H1 (cell line): ENCODE results near the gene C1S. TPM values are rescaled to one million over a fixed set of nuclear protein-coding genes. Genes with fewer than 3 reads are reported as not detected.

Experiments
- CREB1 ChIP-seq: IDR thresholded peaks from 2 replicates; pipeline ENCODE4 v1.6.1; 2012; ENCODE audit warnings: inconsistent platforms
- EGR1 ChIP-seq: IDR thresholded peaks from 2 replicates; pipeline ENCODE4 v1.6.1; 2011; ENCODE audit warnings: low read depth, low read length, borderline replicate concordance
- JUND ChIP-seq: IDR thresholded peaks from 2 replicates; pipeline ENCODE4 v1.6.1; 2011; ENCODE audit warnings: mild to moderate bottlenecking, improper control_type of control experiment, low read length
- SIN3A ChIP-seq, 2 experiments: IDR thresholded peaks in 1 of 2; conservative IDR thresholded peaks in 1 of 2; 2 replicates each; pipeline ENCODE4 v1.6.1; 2011 to 2012; ENCODE audit warnings: low read length in 2 of 2, improper control_type of control experiment in 1 of 2, low read depth in 1 of 2, mild to moderate bottlenecking in 1 of 2
- polyA plus RNA-seq, 7 experiments: library from polyadenylated mRNA; depleted of rRNA in 3 of 7; stranded (reverse) in 5 of 7; unstranded in 2 of 7; fragments of >200 nt in 5 of 7; fragments of 200-250 nt in 2 of 7; gene quantifications; 1 replicate in 5 of 7; 2 replicates in 1 of 7; 4 replicates in 1 of 7; pipeline versions ENCODE4 v1.2.1 to v1.2.3, GENCODE V29; 2011 to 2013; ENCODE audit warnings: missing spikeins in 2 of 7, mixed read lengths in 2 of 7
- total RNA-seq: library from RNA; stranded (reverse); fragmentation: NEBNext Ultra II Directional; extraction: Animal tissue kit (Norgen Biotek cat#: 25700); gene quantifications from 2 replicates; pipeline ENCODE4 v1.2.1, GENCODE V29; 2021

The C1S gene
- total and polyA plus RNA-seq, 2 of the 8 experiments (the other 6 are each of a cell fraction or from before 2014, with no cell fraction given): 4.4 to 7.3 TPM

- TF ChIP-seq SIN3A (conservative IDR thresholded peaks at IDR 0.05 in 1 of 2, IDR thresholded peaks at IDR 0.05 in 1 of 2; ENCODE audit: low read depth in 1 of 2, low read length in 2 of 2) (no peak), CREB1 (no peak), EGR1 (no peak), JUND (no peak)
Measured at GRCh38 chr12:7091660-7092228, 31.2 kb downstream of the C1S start (continued).
